Keratinocyte (primary cell): Measurements from ENCODE around the gene DCDC1. TPM values are rescaled to one million over a fixed set of nuclear protein-coding genes. Genes with fewer than 3 reads are reported as not detected.

Experiments
- DNase-seq: peaks from one replicate; pipeline ENCODE4 v3.0.0-alpha.2; 2011; ENCODE audit warnings: low read depth, missing footprints, low spot score
- FAIRE-seq: peaks from 2 replicates; lab custom pipeline; 2011; peaks lifted over from hg19 to GRCh38; lab: Jason Lieb, UNC
- H2AFZ ChIP-seq: 2 replicates; pipeline ENCODE4 v1.6.0; 2012; ENCODE audit warnings: low read length, control low read depth, inconsistent platforms; ENCODE audit not compliant: control insufficient read depth
- H3K27ac ChIP-seq: 2 replicates; pipeline ENCODE4 v1.5.1; 2011; ENCODE audit warnings: low read length; ENCODE audit not compliant: control insufficient read depth, insufficient read depth
- H3K27me3 ChIP-seq: 3 replicates; pipeline ENCODE4 v1.6.0; 2011; ENCODE audit warnings: low read length; ENCODE audit not compliant: control insufficient read depth, insufficient read depth; ENCODE audit errors: extremely low read depth
- H3K36me3 ChIP-seq, 2 experiments: 2 replicates in 1 of 2; 3 replicates in 1 of 2; pipeline ENCODE4 v1.5.1; 2011; ENCODE audit warnings: low read length in 2 of 2, mild to moderate bottlenecking in 1 of 2; ENCODE audit not compliant: control insufficient read depth in 2 of 2, insufficient read depth in 2 of 2; ENCODE audit errors: extremely low read depth in 1 of 2
- H3K4me1 ChIP-seq: 3 replicates; pipeline ENCODE4 v1.5.1; 2011; ENCODE audit warnings: low read length; ENCODE audit not compliant: control insufficient read depth, insufficient read depth; ENCODE audit errors: extremely low read depth
- H3K4me2 ChIP-seq: 3 replicates; pipeline ENCODE4 v1.6.0; 2011; ENCODE audit warnings: low read depth, low read length; ENCODE audit not compliant: control insufficient read depth, insufficient read depth; ENCODE audit errors: extremely low read depth
- H3K4me3 ChIP-seq, 3 experiments: fragments of 200-600 bp in 1 of 3; sonication (generic) in 1 of 3; 2 replicates in 2 of 3; 3 replicates in 1 of 3; pipeline ENCODE4 v1.5.1; 2011 to 2016; ENCODE audit warnings: low read length in 3 of 3, mild to moderate bottlenecking in 3 of 3, control low read depth in 2 of 3, inconsistent platforms in 1 of 3, low read depth in 1 of 3, mixed read lengths in 1 of 3, mixed run types in 1 of 3, moderate library complexity in 1 of 3; ENCODE audit not compliant: control insufficient read depth in 2 of 3, insufficient read depth in 2 of 3; ENCODE audit errors: extremely low read depth in 1 of 3
- H3K79me2 ChIP-seq: 2 replicates; pipeline ENCODE4 v1.6.0; 2012; ENCODE audit warnings: low read length; ENCODE audit not compliant: control insufficient read depth, insufficient read depth
- H3K9ac ChIP-seq: 3 replicates; pipeline ENCODE4 v1.6.0; 2011; ENCODE audit warnings: low read length; ENCODE audit not compliant: control insufficient read depth, insufficient read depth; ENCODE audit errors: extremely low read depth
- H3K9me1 ChIP-seq: 3 replicates; pipeline ENCODE4 v1.6.0; 2011; ENCODE audit warnings: low read length; ENCODE audit not compliant: control insufficient read depth, insufficient read depth; ENCODE audit errors: extremely low read depth
- H3K9me3 ChIP-seq: 2 replicates; pipeline ENCODE4 v1.5.1; 2012; ENCODE audit warnings: low read depth, low read length; ENCODE audit not compliant: control insufficient read depth
- H4K20me1 ChIP-seq: 3 replicates; pipeline ENCODE4 v1.6.0; 2011; ENCODE audit warnings: low read length; ENCODE audit not compliant: control insufficient read depth, insufficient read depth; ENCODE audit errors: extremely low read depth
- EZH2 ChIP-seq: IDR thresholded peaks from one replicate; pipeline ENCODE4 v1.6.1; 2012; ENCODE audit warnings: inconsistent platforms, mild to moderate bottlenecking, low read length, moderate library complexity
- dilution Hi-C: fragments of 300-500 bp; cut with MboI; formaldehyde crosslinking; loops from one replicate; pipeline ENCODE4 v1.7.0; 2020; ENCODE audit warnings: low sequenced_read_pairs; ENCODE audit not compliant: extremely low pct_ligation_motif_present
- polyA plus RNA-seq, 5 experiments: library from polyadenylated mRNA; depleted of rRNA in 3 of 5; stranded (reverse) in 3 of 5; stranded (forward) in 1 of 5; unstranded in 1 of 5; fragments of >200 nt; gene quantifications; 1 replicate in 1 of 5; 2 replicates in 3 of 5; 3 replicates in 1 of 5; pipeline versions ENCODE4 v1.2.1 to v1.2.3, GENCODE V29; 2011 to 2012; ENCODE audit warnings: missing spikeins in 2 of 5, low read depth in 1 of 5, low replicate concordance in 1 of 5
- TF ChIP-seq, protein P1 (sequence below), 3 experiments: IDR thresholded peaks in 1 of 3; conservative IDR thresholded peaks in 1 of 3; optimal IDR thresholded peaks in 1 of 3; 2 replicates in 2 of 3; 3 replicates in 1 of 3; pipeline versions ENCODE3 to v1.5.1; 2011; ENCODE audit warnings: low read length in 3 of 3, mild to moderate bottlenecking in 3 of 3, moderate library complexity in 2 of 3, control low read depth in 1 of 3, inconsistent platforms in 1 of 3; ENCODE audit not compliant: insufficient read depth in 2 of 3; ENCODE audit errors: extremely low read depth in 1 of 3

DCDC1 gene
- polyA plus RNA-seq, 1 donor (not counting 4 experiments of a cell fraction or from before 2014, with no cell fraction given) = 0.08 TPM

- no peak for TF ChIP-seq EZH2
- TF ChIP-seq, protein P1, sequence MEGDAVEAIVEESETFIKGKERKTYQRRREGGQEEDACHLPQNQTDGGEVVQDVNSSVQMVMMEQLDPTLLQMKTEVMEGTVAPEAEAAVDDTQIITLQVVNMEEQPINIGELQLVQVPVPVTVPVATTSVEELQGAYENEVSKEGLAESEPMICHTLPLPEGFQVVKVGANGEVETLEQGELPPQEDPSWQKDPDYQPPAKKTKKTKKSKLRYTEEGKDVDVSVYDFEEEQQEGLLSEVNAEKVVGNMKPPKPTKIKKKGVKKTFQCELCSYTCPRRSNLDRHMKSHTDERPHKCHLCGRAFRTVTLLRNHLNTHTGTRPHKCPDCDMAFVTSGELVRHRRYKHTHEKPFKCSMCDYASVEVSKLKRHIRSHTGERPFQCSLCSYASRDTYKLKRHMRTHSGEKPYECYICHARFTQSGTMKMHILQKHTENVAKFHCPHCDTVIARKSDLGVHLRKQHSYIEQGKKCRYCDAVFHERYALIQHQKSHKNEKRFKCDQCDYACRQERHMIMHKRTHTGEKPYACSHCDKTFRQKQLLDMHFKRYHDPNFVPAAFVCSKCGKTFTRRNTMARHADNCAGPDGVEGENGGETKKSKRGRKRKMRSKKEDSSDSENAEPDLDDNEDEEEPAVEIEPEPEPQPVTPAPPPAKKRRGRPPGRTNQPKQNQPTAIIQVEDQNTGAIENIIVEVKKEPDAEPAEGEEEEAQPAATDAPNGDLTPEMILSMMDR (optimal IDR thresholded peaks at IDR 0.05 in 1 of 3, IDR thresholded peaks at IDR 0.05 in 1 of 3, conservative IDR thresholded peaks at IDR 0.05 in 1 of 3; ENCODE audit: extremely low read depth in 1 of 3, insufficient read depth in 2 of 3, low read length in 3 of 3) = no peak
- Histone ChIP-seq H3K4me1 (no peaks in the 10 kb centered on the region), H3K9ac (no peak overlapping the region), H3K79me2 (no peaks in the 10 kb centered on the region), H3K4me2 (no peak overlapping the region), H4K20me1 (no peaks in the 10 kb centered on the region), H3K36me3 (no peaks in the 10 kb centered on the region), H3K4me3 (no peak overlapping the region), H3K27me3 (no peaks in the 10 kb centered on the region), H3K9me1 (no peaks in the 10 kb centered on the region), H3K9me3 (no peaks in the 10 kb centered on the region), H3K27ac (no peak overlapping the region), H2AFZ (no peak overlapping the region)
- DNase-seq (no peak), FAIRE-seq (no peak)
- dilution Hi-C loops = no loop called here
Measured at GRCh38 chr11:31102316-31102715, 267.2 kb downstream of the DCDC1 start.

DNA sequence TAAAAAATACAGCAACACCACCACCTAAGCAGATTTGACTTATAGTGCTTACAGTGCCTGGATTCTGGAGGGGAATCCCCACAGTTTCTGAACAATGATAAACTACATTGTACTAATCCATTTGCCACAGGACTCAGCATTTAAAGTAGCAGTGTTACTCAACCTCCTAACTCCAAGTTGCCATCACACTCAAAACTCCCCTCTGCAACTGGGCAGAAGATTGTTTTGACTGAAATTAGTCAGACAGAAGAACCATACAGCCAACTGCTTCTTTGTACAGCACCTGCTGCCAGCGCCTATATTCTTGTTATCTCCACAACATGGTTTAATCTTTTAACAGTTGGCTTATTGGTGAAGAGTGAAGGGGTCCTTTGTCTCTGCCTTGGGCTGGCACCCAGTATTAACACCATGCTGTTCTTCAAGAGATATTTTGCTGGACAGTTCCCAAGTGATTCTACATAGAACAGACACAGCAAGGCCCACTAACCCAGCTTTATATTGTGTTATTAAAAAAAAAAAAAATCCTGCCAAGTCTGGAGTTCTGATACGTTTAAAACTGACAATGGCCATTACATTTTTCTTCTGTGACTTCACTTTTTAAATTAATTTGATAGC is 273.2 kb downstream of the DCDC1 start:
- dilution Hi-C loops = no loop called here
- H3K4me1 ChIP-seq = no peaks in the 10 kb centered on the region
- no peak for TF ChIP-seq EZH2
- TF ChIP-seq, protein P1 (optimal IDR thresholded peaks at IDR 0.05 in 1 of 3, IDR thresholded peaks at IDR 0.05 in 1 of 3, conservative IDR thresholded peaks at IDR 0.05 in 1 of 3; ENCODE audit: extremely low read depth in 1 of 3, insufficient read depth in 2 of 3, low read length in 3 of 3) = no peak
- H3K27ac ChIP-seq = no peak overlapping the region
- no peak overlapping the region for H3K9ac ChIP-seq
- H3K27me3 ChIP-seq = no peaks in the 10 kb centered on the region
- no peak overlapping the region for H2AFZ ChIP-seq
- H3K36me3 ChIP-seq = no peaks in the 10 kb centered on the region
- H3K9me3 ChIP-seq = no peaks in the 10 kb centered on the region
- H3K4me3 ChIP-seq = no peak overlapping the region
- no peaks in the 10 kb centered on the region for H3K79me2 ChIP-seq
- H3K4me2 ChIP-seq = no peak overlapping the region
- FAIRE-seq (no peak), DNase-seq (no peak)
- H3K9me1 ChIP-seq = no peaks in the 10 kb centered on the region
- H4K20me1 ChIP-seq = no peaks in the 10 kb centered on the region
